Hematopoietic multipotent progenitor cell treated with erythropoietin and hydrocortisone succinate and interleukin-3 and kit ligand, for 6 days (in vitro differentiated cells): ENCODE measurements around the gene DNAH8.
A peak's percentile ranks its signal among the peaks of the same experiment; 100 is the strongest.

Experiments
- DNase-seq: peaks from one replicate; pipeline ENCODE4 v3.0.0-alpha.2; 2015

Gene DNAH8

GRCh38 chr6:39021779-39022178 is 306.7 kb downstream of the DNAH8 start:
- DNase-seq = no peak

- DNase-seq = no peak
These were observed 311.1 kb downstream of the DNAH8 start for GRCh38 chr6:39026175-39026574.

- peak; percentile 64 for DNase-seq
These were observed 314.3 kb downstream of the DNAH8 start for GRCh38 chr6:39029156-39030011.

- no peak for DNase-seq
These were observed 320.6 kb downstream of the DNAH8 start for GRCh38 chr6:39035681-39036080.

- peak; percentile 82 for DNase-seq
These were observed 322.0 kb downstream of the DNAH8 start for GRCh38 chr6:39037082-39037508.

- DNase-seq = no peak
These were observed 322.6 kb downstream of the DNAH8 start for GRCh38 chr6:39037707-39038106.

GRCh38 chr6:39040080-39040673 is 325.1 kb downstream of the DNAH8 start:
- no peak for DNase-seq

- DNase-seq = no peak
These were observed 326.0 kb downstream of the DNAH8 start for GRCh38 chr6:39041072-39041471.

GRCh38 chr6:39043776-39044175 is 328.7 kb downstream of the DNAH8 start:
- DNase-seq = no peak

GRCh38 chr6:39044181-39044580 is 329.1 kb downstream of the DNAH8 start:
- no peak for DNase-seq

GRCh38 chr6:39047434-39048327 is 332.6 kb downstream of the DNAH8 start:
- no peak for DNase-seq

- DNase-seq = peak; percentile 21
These were observed 333.6 kb downstream of the DNAH8 start, which contains the start of gene GLP1R for GRCh38 chr6:39048481-39049399. Gene GLP1R, plus strand, starts transcription at chr6:39048781. Its CDS starts 60 bp downstream, at chr6:39048841.

GRCh38 chr6:39049575-39050283 is 334.6 kb downstream of the DNAH8 start:
- DNase-seq = no peak

GRCh38 chr6:39050453-39051112 is 335.5 kb downstream of the DNAH8 start:
- DNase-seq = no peak

GRCh38 chr6:39051399-39052122 is 336.4 kb downstream of the DNAH8 start:
- DNase-seq = no peak

GRCh38 chr6:39053016-39053624 is 338.0 kb downstream of the DNAH8 start:
- DNase-seq = no peak

GRCh38 chr6:39053854-39054576 is 338.9 kb downstream of the DNAH8 start:
- no peak for DNase-seq

GRCh38 chr6:39054577-39055142 is 339.5 kb downstream of the DNAH8 start:
- DNase-seq = no peak

- no peak for DNase-seq
These were observed 340.6 kb downstream of the DNAH8 start for GRCh38 chr6:39055661-39056060.
